Measurements from ENCODE around the gene ARHGEF28. TPM values are rescaled to one million over a fixed set of nuclear protein-coding genes. Genes with fewer than 3 reads are reported as not detected.

Gene ARHGEF28
- total and polyA plus RNA-seq, 12 donors, result 0.62 to 3.4 (median 1.5) TPM

GRCh38 chr5:73751254-73751914 lies 125.4 kb downstream of the ARHGEF28 start:
- TF ChIP-seq, protein P1, sequence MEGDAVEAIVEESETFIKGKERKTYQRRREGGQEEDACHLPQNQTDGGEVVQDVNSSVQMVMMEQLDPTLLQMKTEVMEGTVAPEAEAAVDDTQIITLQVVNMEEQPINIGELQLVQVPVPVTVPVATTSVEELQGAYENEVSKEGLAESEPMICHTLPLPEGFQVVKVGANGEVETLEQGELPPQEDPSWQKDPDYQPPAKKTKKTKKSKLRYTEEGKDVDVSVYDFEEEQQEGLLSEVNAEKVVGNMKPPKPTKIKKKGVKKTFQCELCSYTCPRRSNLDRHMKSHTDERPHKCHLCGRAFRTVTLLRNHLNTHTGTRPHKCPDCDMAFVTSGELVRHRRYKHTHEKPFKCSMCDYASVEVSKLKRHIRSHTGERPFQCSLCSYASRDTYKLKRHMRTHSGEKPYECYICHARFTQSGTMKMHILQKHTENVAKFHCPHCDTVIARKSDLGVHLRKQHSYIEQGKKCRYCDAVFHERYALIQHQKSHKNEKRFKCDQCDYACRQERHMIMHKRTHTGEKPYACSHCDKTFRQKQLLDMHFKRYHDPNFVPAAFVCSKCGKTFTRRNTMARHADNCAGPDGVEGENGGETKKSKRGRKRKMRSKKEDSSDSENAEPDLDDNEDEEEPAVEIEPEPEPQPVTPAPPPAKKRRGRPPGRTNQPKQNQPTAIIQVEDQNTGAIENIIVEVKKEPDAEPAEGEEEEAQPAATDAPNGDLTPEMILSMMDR (IDR thresholded peaks at IDR 0.05), result no peak
- Histone ChIP-seq H3K36me3 (no peaks in the 10 kb centered on the region), H3K4me3 (no peak overlapping the region), H3K27ac (no peak overlapping the region), H3K4me1 (peaks cover 0 to 29% (median 18%) of the 10 kb centered on the region in 9 donors), H3K27me3 (no peaks in the 10 kb centered on the region), H3K9me3 (peaks cover 0 to 10% (median 0%) of the 10 kb centered on the region in 11 donors)
- ATAC-seq (no peak), DNase-seq (no peak)
- intact Hi-C loops (cut with DNase I), result loop anchor here in 1 of 10 donors (5.0 kb wide), 1 partner anchor 36 kb away; no protein-coding TSS in a partner anchor
- 86 to 90% methylated on average over 7 of the region's 7 CpGs for WGBS, 2 donors

DNA sequence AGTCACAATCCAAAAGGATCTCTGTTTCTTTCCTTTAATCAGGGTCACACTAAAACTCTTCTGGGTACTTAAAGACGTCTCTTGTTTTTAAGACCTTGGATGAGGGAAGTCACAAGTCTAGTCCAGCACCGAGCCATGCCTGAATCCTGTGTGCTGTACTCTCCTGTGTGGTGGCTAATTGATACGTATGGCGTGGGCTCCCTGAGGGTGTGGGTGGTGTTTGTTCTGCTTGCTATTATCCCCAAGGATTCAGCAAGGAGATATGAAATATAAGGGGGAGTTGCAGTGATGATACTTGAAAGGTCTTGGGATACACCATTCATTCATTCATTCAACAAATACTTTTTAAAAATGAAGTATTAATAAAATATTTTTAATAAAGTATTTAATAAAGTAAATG lies 128.3 kb downstream of the ARHGEF28 start:
- intact Hi-C loops (cut with DNase I), result loop anchor here in 1 of 10 donors (5.0 kb wide), 1 partner anchor 33 kb away; no protein-coding TSS in a partner anchor
- no peaks in the 10 kb centered on the region for H3K36me3 ChIP-seq
- H3K27me3 ChIP-seq, result no peaks in the 10 kb centered on the region
- H3K4me3 ChIP-seq, result no peak overlapping the region
- TF ChIP-seq, protein P1 (IDR thresholded peaks at IDR 0.05), result no peak
- ATAC-seq (no peak), DNase-seq (no peak)
- 86 to 89% methylated on average over 4 of the region's 4 CpGs for WGBS, 2 donors
- no peaks in the 10 kb centered on the region for H3K9me3 ChIP-seq
- H3K4me1 ChIP-seq, result peaks cover 0 to 13% (median 4%) of the 10 kb centered on the region in 9 donors
- H3K27ac ChIP-seq, result no peak overlapping the region

DNA sequence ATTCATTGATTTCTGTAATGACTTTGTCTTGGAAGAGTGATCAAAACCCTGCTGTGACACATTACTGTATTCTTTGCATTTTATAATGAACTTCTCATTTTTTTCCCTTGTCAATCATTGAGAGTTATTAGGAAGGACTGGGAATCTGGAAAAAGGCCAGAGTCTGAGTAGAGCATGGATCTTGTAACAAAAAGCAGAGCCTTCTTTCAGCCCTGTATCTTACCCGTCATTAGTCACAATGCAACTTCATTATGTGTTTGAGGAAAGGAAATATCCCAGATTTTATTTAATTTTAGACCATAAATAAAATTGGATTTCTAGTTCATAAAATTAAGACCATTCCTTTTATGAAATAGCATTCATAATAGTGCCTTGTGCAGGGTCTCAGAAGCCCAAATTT lies 131.4 kb downstream of the ARHGEF28 start:
- Histone ChIP-seq H3K9me3 (no peaks in the 10 kb centered on the region), H3K36me3 (no peaks in the 10 kb centered on the region), H3K27me3 (no peaks in the 10 kb centered on the region), H3K27ac (no peak overlapping the region), H3K4me1 (no peaks in the 10 kb centered on the region), H3K4me3 (no peak overlapping the region)
- intact Hi-C loops (cut with DNase I), result no loop called here
- TF ChIP-seq, protein P1 (IDR thresholded peaks at IDR 0.05), result no peak
- 84% methylated on average over 1 of the region's 1 CpG for WGBS, 2 donors
- ATAC-seq (no peak), DNase-seq (no peak)

GRCh38 chr5:73759771-73760170 lies 133.8 kb downstream of the ARHGEF28 start:
- intact Hi-C loops (cut with DNase I), result no loop called here
- DNase-seq (no peak), ATAC-seq (no peak)
- H3K4me1 ChIP-seq, result no peaks in the 10 kb centered on the region
- no peaks in the 10 kb centered on the region for H3K27me3 ChIP-seq
- H3K4me3 ChIP-seq, result no peak overlapping the region
- H3K36me3 ChIP-seq, result no peaks in the 10 kb centered on the region
- no peaks in the 10 kb centered on the region for H3K9me3 ChIP-seq
- peak overlapping the region in 2 of 10 donors; percentile 51 to 53 for H3K27ac ChIP-seq
- TF ChIP-seq, protein P1 (IDR thresholded peaks at IDR 0.05), result no peak
- 81 to 89% methylated on average over 1 of the region's 1 CpG for WGBS, 2 donors
